GM23338 (cell line): ENCODE data around the gene TBC1D16. TPM values are rescaled to one million over a fixed set of nuclear protein-coding genes. Genes with fewer than 3 reads are reported as not detected.

Experiments used
- ATAC-seq: fragments of 200-7000 bp; cut with Tn5 transposase; 3 replicates; pipeline ENCODE4 v1.9.1; 2020
- DNase-seq: peaks from one replicate; pipeline ENCODE4 v3.0.0-alpha.2; 2015; ENCODE audit warnings: low spot score
- H2AFZ ChIP-seq: fragments of 200-600 bp; sonication (generic); 2 replicates; pipeline ENCODE4 v1.8.0; 2016; ENCODE audit warnings: antibody characterized with exemption, mild to moderate bottlenecking, moderate library complexity
- H3F3A ChIP-seq: fragments of 200-600 bp; sonication (generic); replicated peaks from 2 replicates; pipeline ENCODE4 v1.8.0; 2017; ENCODE audit warnings: antibody characterized with exemption, mixed run types, low read depth
- H3K27ac ChIP-seq: fragments of 200-600 bp; sonication (generic); 2 replicates; pipeline ENCODE4 v1.6.1; 2016; ENCODE audit warnings: low read depth
- H3K27me3 ChIP-seq: fragments of 200-600 bp; sonication (generic); 2 replicates; pipeline ENCODE4 v1.8.0; 2016; ENCODE audit warnings: mild to moderate bottlenecking, mixed run types, moderate library complexity; ENCODE audit not compliant: insufficient read depth
- H3K36me3 ChIP-seq: fragments of 200-600 bp; sonication (generic); 2 replicates; pipeline ENCODE4 v1.8.0; 2016; ENCODE audit warnings: mild to moderate bottlenecking; ENCODE audit not compliant: insufficient read depth
- H3K4me1 ChIP-seq: fragments of 200-600 bp; sonication (generic); 2 replicates; pipeline ENCODE4 v1.8.0; 2016; ENCODE audit warnings: mild to moderate bottlenecking, moderate library complexity; ENCODE audit not compliant: insufficient read depth
- H3K4me2 ChIP-seq: fragments of 200-600 bp; sonication (generic); 2 replicates; pipeline ENCODE4 v1.7.1; 2017; ENCODE audit warnings: mixed run types
- H3K4me3 ChIP-seq: fragments of 200-600 bp; sonication (generic); 2 replicates; pipeline ENCODE4 v1.6.1; 2016; ENCODE audit warnings: mixed run types
- H3K79me2 ChIP-seq: fragments of 200-600 bp; sonication (generic); replicated peaks from 2 replicates; pipeline ENCODE4 v1.8.0; 2017; ENCODE audit warnings: mild to moderate bottlenecking; ENCODE audit not compliant: insufficient read depth
- H3K9me2 ChIP-seq: fragments of 200-600 bp; sonication (generic); 2 replicates; pipeline ENCODE4 v1.8.0; 2017; ENCODE audit not compliant: insufficient read depth
- H4K20me1 ChIP-seq: fragments of 200-600 bp; sonication (generic); replicated peaks from 2 replicates; pipeline ENCODE4 v1.8.0; 2017; ENCODE audit warnings: mild to moderate bottlenecking; ENCODE audit not compliant: insufficient read depth
- H3K27ac Mint-ChIP-seq: 2 replicates; pipeline ENCODE4 v1.8.0; 2020; ENCODE audit warnings: inconsistent platforms, mild to moderate bottlenecking, moderate library complexity, mixed read lengths
- H3K27me3 Mint-ChIP-seq: 3 replicates; pipeline ENCODE4 v1.8.0; 2022; ENCODE audit warnings: low read depth, mild to moderate bottlenecking, moderate library complexity, mixed read lengths, inconsistent platforms; ENCODE audit not compliant: insufficient read depth, poor library complexity
- H3K36me3 Mint-ChIP-seq: 3 replicates; pipeline ENCODE4 v1.8.0; 2021; ENCODE audit warnings: low read depth, mild to moderate bottlenecking, inconsistent platforms, moderate library complexity, mixed read lengths
- H3K4me1 Mint-ChIP-seq: 3 replicates; pipeline ENCODE4 v1.8.0; 2020; ENCODE audit warnings: mild to moderate bottlenecking, inconsistent platforms, mixed read lengths
- H3K4me3 Mint-ChIP-seq: 3 replicates; pipeline ENCODE4 v1.8.0; 2021; ENCODE audit warnings: moderate library complexity, mild to moderate bottlenecking, inconsistent platforms, mixed read lengths
- H3K9me3 Mint-ChIP-seq: 3 replicates; pipeline ENCODE4 v1.8.0; 2020; ENCODE audit warnings: moderate library complexity, mild to moderate bottlenecking, inconsistent platforms, mixed read lengths
- CREB1 ChIP-seq: fragments of 250-450 bp; sonication (Bioruptor Pico); IDR thresholded peaks from 2 replicates; pipeline ENCODE4 v1.5.0; 2020; ENCODE audit warnings: low read depth, mild to moderate bottlenecking, moderate library complexity
- CTCF ChIP-seq, 2 experiments: fragments of 200-600 bp in 1 of 2; sonication (generic) in 1 of 2; conservative IDR thresholded peaks; 2 replicates each; pipeline versions ENCODE4 v1.5.1 to v1.6.1; 2016 to 2017; ENCODE audit warnings: antibody characterized with exemption in 2 of 2, low read depth in 2 of 2, mild to moderate bottlenecking in 2 of 2, moderate library complexity in 1 of 2
- ETS1 ChIP-seq: IDR thresholded peaks from 2 replicates; pipeline ENCODE4 v1.6.1; 2016; ENCODE audit warnings: antibody characterized with exemption
- EZH2 ChIP-seq: fragments of 200-600 bp; sonication (generic); IDR thresholded peaks from one replicate; pipeline ENCODE4 v1.8.0; 2017; ENCODE audit warnings: antibody characterized with exemption, mild to moderate bottlenecking, low read depth; ENCODE audit not compliant: unreplicated experiment
- EZH2phosphoT487 ChIP-seq: fragments of 200-600 bp; sonication (generic); IDR thresholded peaks from one replicate; pipeline ENCODE4 v1.8.1; 2018; ENCODE audit warnings: antibody characterized with exemption; ENCODE audit not compliant: unreplicated experiment
- JUNB ChIP-seq: IDR thresholded peaks from one replicate; pipeline ENCODE4 v1.6.1; 2016; ENCODE audit warnings: antibody characterized with exemption; ENCODE audit not compliant: unreplicated experiment
- NANOG ChIP-seq: IDR thresholded peaks from 2 replicates; pipeline ENCODE4 v1.6.1; 2016; ENCODE audit warnings: antibody characterized with exemption, borderline replicate concordance
- POLR2AphosphoS5 ChIP-seq: IDR thresholded peaks from 2 replicates; pipeline ENCODE4 v1.6.1; 2016; ENCODE audit warnings: antibody characterized with exemption, low read depth
- REST ChIP-seq: IDR thresholded peaks from one replicate; pipeline ENCODE4 v1.6.1; 2018; ENCODE audit warnings: antibody characterized with exemption; ENCODE audit not compliant: unreplicated experiment
- STAT1 ChIP-seq: IDR thresholded peaks from one replicate; pipeline ENCODE4 v1.6.1; 2016; ENCODE audit warnings: antibody characterized with exemption; ENCODE audit not compliant: unreplicated experiment
- ZNF114 ChIP-seq: fragments of 250-450 bp; sonication (Bioruptor Pico); IDR thresholded peaks from 2 replicates; pipeline ENCODE4 v1.5.0; 2020; ENCODE audit warnings: mild to moderate bottlenecking, moderate library complexity
- ZNF331 ChIP-seq: fragments of 250-450 bp; sonication (Bioruptor Pico); IDR thresholded peaks from 2 replicates; pipeline ENCODE4 v1.5.0; 2020; ENCODE audit warnings: low read depth, mild to moderate bottlenecking, moderate library complexity
- ZNF462 ChIP-seq: fragments of 250-450 bp; sonication (Bioruptor Pico); IDR thresholded peaks from 2 replicates; pipeline ENCODE4 v1.5.0; 2020; ENCODE audit warnings: mild to moderate bottlenecking, moderate library complexity
- polyA plus RNA-seq: library from polyadenylated mRNA; unstranded; fragments of >200 nt; fragmentation: Nextera tagmentation; extraction: Ambion mirVana; gene quantifications from 2 replicates; pipeline ENCODE4 v1.2.1, GENCODE V29; 2016
- total RNA-seq: library from RNA; depleted of rRNA; stranded (reverse); fragments of >200 nt; shearing (Covaris generic); gene quantifications from 2 replicates; pipeline ENCODE4 v1.2.3, GENCODE V29; 2014

TBC1D16 gene
- total and polyA plus RNA-seq, 2 experiments from 2014 or later = 16.7 to 104 TPM

- H3K9me2 ChIP-seq = no peaks in the 10 kb centered on the region
- Mint-ChIP-seq H3K36me3 (peaks cover 2% of the 10 kb centered on the region; the same call in 2 of the 3 replicates), H3K27me3 (peaks cover 3% of the 10 kb centered on the region), H3K9me3 (no peaks in the 10 kb centered on the region), H3K4me1 (peaks cover 12% of the 10 kb centered on the region), H3K27ac (no peak overlapping the region), H3K4me3 (no peak overlapping the region)
- no peak overlapping the region for H2AFZ ChIP-seq
- peaks cover 12% of the 10 kb centered on the region for H3K4me1 ChIP-seq
- no peaks in the 10 kb centered on the region for H3K79me2 ChIP-seq
- no peak overlapping the region for H3K4me3 ChIP-seq
- TF ChIP-seq STAT1 (no peak), ZNF331 (no peak), CTCF (conservative IDR thresholded peaks at IDR 0.05; ENCODE audit: low read depth in 2 of 2) (no peak), ZNF114 (CRISPR knock-in tag) (no peak), EZH2phosphoT487 (no peak), EZH2 (no peak), NANOG (no peak), REST (no peak), CREB1 (no peak), POLR2AphosphoS5 (no peak), ZNF462 (CRISPR knock-in tag) (no peak), JUNB (no peak), ETS1 (no peak)
- no peak for DNase-seq
- ATAC-seq = no peak
- no peak overlapping the region for H3K27ac ChIP-seq
- H3F3A ChIP-seq = 0 out of 2 replicates have a peak, but pooled peaks cover 6% of the 10 kb centered on the region
- H3K27me3 ChIP-seq = no peaks in the 10 kb centered on the region
- H3K36me3 ChIP-seq = no peaks in the 10 kb centered on the region
- H3K4me2 ChIP-seq = no peak overlapping the region
- no peaks in the 10 kb centered on the region; the same call in 1 of the 2 replicates for H4K20me1 ChIP-seq
Measured at GRCh38 chr17:80081596-80081995, 45.9 kb upstream of the TBC1D16 start.
